COLO668 (cell line): ENCODE results near the gene SND1.

ENCODE experiments used
- DNase-seq: peaks from one replicate; lab custom pipeline; 2025; ENCODE audit not compliant: unreplicated experiment; lab: John Stamatoyannopoulos, UW

Gene SND1

DNA sequence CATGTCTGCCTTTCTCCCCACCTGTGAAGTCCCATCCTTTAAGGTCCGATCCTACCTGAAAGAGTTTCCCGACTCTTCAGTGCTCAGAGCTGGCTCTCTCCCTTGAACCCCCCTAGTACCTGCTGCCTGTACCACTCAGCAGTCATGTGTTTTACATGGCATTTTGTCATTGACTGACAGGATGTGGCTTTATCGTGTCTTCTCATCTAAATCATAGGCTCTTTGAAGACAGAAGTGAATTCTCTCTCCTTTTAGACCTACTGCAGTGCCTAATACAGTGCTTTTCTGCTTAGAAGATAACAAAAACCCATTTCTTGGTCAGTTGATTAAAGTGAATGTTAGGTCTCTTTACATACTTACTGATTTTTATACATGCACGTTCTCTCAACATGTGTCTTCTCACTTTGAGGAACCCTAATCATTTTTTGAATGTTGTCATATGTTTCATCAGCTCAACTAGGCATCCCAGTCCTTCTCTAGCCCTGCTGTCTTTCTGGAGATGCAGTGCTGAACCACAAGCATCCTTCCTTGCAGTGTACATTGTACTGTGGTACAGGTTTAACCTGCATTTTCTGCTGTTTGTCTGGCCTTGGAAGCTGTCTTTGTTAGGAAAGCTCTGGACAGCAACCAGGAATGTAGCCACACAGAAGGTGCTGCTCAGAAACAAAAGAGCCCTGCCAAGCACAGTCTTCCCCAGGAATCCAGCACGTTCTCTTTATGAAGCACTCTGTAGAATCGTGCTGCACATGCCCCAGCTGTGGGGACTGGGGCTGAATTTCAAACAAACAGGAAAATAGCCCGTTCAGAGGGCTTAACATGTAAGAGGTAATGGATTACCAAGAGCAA lies 407.4 kb downstream of the SND1 start:
- no peak for DNase-seq

DNA sequence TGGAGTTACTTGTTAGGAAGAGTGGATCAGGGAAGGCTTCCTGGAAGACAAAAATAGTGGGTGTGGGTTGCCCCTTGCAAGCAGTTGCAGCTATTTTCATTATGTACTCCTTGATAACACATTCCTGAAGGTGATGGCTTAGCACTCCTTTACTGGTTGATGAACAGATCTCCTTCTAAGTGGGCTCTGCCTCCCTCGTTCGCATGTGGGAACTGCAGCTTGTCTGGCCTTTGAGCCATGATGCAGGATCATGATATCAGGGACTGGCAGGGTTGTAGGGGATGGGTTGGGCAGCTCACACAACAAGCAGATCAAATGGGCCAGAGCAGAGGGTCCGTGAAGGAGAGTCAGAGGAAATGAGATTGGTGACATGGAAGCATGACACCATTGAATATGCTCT lies 408.0 kb downstream of the SND1 start:
- no peak for DNase-seq

GRCh38 chr7:128063088-128063487 lies 411.1 kb downstream of the SND1 start:
- DNase-seq: no peak

- no peak for DNase-seq
Observed at GRCh38 chr7:128065872-128066271, 413.9 kb downstream of the SND1 start.

DNA sequence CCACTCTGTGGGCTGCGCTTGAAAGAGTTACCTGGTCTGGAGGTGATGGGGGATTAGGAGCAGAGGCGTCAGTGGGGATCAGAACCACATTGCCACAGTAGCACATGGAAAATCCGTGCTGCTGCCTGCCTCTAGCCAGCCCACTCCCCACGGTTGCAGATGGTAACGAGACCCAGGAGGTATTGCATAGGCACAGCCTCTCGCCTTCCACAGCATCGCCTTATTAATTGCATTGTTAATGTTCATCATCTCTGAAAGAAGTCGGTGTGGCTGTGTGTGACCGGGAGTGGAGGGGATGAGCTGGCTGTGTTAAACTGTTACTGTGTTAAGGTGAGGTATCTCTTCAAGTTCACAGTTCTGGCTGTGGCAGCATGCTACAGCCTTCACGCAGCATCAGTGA lies 414.4 kb downstream of the SND1 start:
- DNase-seq: no peak

DNA sequence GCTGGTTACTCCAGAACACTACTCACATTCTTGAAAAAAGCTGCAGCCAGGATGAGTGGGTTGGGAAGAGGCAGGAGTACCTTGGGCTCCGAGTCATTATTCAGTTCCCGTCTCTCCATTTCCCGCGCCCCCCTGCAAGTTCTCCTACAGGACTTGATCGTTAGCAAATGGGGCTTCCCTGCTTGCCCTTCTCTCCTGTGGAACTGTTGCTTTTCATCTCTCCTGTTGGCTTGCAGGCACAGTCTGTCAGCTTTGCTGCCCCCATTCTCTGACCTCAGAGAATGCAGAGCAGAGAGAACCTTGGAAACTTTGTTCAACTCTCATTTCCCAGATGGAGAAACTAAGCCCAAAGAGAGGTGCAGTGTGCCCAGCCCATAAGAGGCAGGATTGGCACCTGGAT lies 414.9 kb downstream of the SND1 start:
- no peak for DNase-seq

- DNase-seq: no peak
Observed at GRCh38 chr7:128067983-128068382, 416.0 kb downstream of the SND1 start.

GRCh38 chr7:128068785-128069184 lies 416.8 kb downstream of the SND1 start:
- DNase-seq: no peak

- DNase-seq: no peak
Observed at GRCh38 chr7:128069373-128070364, 417.7 kb downstream of the SND1 start.

DNA sequence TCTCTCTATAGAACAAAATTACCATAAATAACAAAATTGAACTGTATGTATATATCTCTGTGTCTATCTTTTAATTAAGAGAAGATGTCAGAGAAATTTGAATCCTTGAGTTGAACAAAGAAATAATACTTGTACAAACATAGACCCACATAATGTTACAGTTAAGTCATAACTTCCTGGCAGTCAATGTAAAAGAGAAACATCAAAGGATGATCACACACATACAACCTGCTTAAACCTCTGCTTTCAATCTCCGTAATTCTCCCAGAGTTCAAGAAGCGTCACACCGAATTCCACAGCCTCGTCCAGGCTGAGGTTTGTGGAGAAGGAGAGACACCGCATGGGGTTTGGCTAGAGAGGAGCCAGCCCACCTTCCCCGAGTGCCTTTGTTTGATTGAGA lies 419.4 kb downstream of the SND1 start:
- DNase-seq: no peak

DNA sequence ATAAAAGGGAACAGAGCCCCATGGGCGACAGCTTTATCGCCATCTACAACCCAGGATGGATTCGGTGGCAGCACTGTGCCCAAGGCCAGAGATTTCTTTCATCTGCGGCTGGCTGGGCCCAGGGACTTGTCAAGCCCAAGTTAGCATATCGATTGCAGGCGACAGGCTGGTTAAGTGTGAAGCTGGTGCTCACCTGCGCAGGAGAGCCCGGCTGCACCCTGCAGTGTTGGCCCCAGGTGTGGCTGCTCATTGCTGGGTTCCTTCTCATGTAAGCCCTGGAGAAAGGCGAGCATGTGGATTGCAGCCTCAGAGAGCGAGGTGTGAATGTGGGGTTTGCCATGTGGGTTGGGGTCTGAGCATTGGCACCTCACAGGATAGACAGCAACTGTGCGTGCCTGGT lies 419.8 kb downstream of the SND1 start:
- DNase-seq: no peak

- no peak for DNase-seq
Observed at GRCh38 chr7:128073671-128074310, 421.8 kb downstream of the SND1 start.

- no peak for DNase-seq
Observed at GRCh38 chr7:128074336-128074735, 422.3 kb downstream of the SND1 start.

DNA sequence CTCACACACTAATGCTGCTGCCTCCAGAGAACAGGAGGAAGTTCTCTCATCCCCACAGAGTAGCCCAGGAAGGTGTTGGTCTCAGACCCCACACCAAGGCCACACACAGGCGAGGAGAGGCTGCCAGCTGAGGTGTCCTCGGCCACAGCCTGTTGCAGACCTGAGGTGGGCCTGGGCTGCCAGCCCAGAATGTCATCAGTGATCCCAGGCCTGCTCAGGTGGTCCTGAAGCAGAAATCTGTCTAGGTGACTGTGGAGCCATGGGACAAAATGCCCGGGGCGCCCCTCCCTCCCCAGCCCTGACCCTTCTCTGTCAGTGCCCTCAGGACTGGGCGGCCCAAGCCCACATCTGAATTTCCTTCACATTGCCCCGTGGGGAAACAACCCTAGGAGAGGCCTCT lies 422.7 kb downstream of the SND1 start:
- DNase-seq: no peak

DNA sequence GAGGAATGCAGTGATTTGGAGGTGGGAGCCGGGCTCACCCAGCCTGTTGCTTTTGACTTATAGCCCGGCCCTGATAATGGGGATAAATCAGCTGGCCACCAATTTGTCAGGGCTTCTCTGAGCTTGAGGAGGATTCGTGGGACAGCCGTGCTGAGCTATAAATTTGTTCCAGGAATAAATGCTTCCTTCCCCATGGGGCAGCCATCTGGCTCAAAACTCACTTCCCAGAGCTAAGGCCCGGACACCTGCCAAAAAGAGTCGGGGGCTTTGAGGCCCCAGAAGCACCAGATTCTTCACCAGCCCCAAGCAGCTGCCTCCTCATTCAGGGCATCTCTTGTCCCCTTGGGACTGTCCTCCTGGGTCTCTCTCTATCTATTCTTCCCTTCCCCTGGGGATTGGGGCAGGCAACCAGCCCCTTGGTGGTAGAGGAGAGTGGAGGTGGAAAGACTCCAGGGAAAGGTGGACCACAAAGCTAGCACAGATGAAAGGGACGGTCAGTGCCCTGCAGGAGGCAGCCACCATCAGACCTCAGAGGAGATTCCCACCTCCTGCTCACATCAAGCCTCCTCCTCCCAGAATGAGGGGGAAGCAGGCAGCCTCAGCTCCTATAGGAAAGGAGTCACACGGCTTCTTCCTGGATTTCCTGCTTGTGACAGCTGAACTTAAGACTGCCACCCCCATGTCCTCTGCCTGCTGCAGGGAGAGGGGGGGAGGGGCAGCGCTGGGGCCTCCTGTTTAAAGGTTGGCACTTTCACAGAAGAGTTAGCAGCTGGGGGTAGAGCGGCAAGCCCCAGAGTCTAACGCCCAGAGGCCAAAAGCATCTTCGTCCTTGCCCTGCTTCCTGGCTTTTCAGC lies 423.5 kb downstream of the SND1 start:
- no peak for DNase-seq

GRCh38 chr7:128076196-128076795 lies 424.3 kb downstream of the SND1 start:
- no peak for DNase-seq

GRCh38 chr7:128076796-128077271 lies 424.8 kb downstream of the SND1 start:
- DNase-seq: no peak

DNA sequence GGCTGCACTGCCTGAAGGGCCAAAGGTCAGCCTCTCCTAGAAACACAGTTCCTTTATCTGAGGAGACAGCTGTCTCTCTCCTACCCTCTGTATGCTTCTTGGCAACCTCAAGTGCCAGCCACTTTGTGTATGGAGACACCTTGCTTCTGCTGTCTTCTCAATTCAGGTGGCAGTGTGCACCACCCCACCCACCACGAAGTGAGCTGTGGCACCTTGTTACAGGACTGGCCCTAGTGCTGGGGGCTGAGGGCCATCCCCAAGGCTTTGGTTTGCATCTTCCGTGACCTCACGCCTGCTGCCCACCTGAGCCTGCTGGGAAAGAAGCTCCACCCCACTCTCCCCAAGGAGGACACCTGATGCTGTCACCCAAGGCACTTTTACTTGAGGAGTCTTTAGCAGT lies 426.3 kb downstream of the SND1 start:
- no peak for DNase-seq

GRCh38 chr7:128080169-128080568 lies 428.2 kb downstream of the SND1 start:
- no peak for DNase-seq

GRCh38 chr7:128081351-128081750 lies 429.4 kb downstream of the SND1 start:
- no peak for DNase-seq
